HepG2 (cell line): Measurements from ENCODE around the gene AUP1. TPM values are rescaled to one million over a fixed set of nuclear protein-coding genes. Genes with fewer than 3 reads are reported as not detected.

Experiments used
- ASH2L ChIP-seq: fragments of 300-600, 200-600 bp; sonication (generic); IDR thresholded peaks from 2 replicates; pipeline ENCODE4 v1.7.0; 2017; ENCODE audit warnings: low read depth, mild to moderate bottlenecking, moderate library complexity, mixed read lengths, low read length; ENCODE audit not compliant: insufficient read length
- ATF1 ChIP-seq: IDR thresholded peaks from 2 replicates; pipeline ENCODE4 v1.6.1; 2016; ENCODE audit warnings: mild to moderate bottlenecking, control low read depth
- CENPT ChIP-seq: sonication (generic); formaldehyde crosslinking; IDR thresholded peaks from 2 replicates; pipeline ENCODE4 v1.8.0; 2022; ENCODE audit warnings: low read depth, mild to moderate bottlenecking, moderate library complexity, missing genetic modification reagents
- CREM ChIP-seq, 2 experiments: sonication (generic) in 1 of 2; formaldehyde crosslinking in 1 of 2; IDR thresholded peaks; 2 replicates each; pipeline versions ENCODE4 v1.4.0 to v1.6.1; 2016 to 2020; ENCODE audit warnings: antibody characterized with exemption in 1 of 2, mild to moderate bottlenecking in 1 of 2, missing genetic modification reagents in 1 of 2
- GZF1 ChIP-seq: sonication (generic); formaldehyde crosslinking; IDR thresholded peaks from 2 replicates; pipeline ENCODE4 v1.5.1; 2020; ENCODE audit warnings: mild to moderate bottlenecking, missing genetic modification reagents
- HIVEP1 ChIP-seq: sonication (generic); formaldehyde crosslinking; IDR thresholded peaks from 2 replicates; pipeline ENCODE4 v1.4.0; 2020; ENCODE audit warnings: mild to moderate bottlenecking, missing genetic modification reagents
- JARID2 ChIP-seq: sonication (generic); formaldehyde crosslinking; IDR thresholded peaks from 2 replicates; pipeline ENCODE4 v1.8.1; 2023; ENCODE audit warnings: missing genetic modification reagents, inconsistent platforms; ENCODE audit not compliant: insufficient replicate concordance
- NFE2L1 ChIP-seq: sonication (generic); formaldehyde crosslinking; IDR thresholded peaks from 2 replicates; pipeline ENCODE4 v1.4.0; 2020; ENCODE audit warnings: missing genetic modification reagents, mild to moderate bottlenecking, borderline replicate concordance
- SMC3 ChIP-seq: IDR thresholded peaks from 2 replicates; pipeline ENCODE4 v1.6.1; 2011; ENCODE audit warnings: low read length, improper control_type of control experiment
- SRF ChIP-seq: IDR thresholded peaks from 2 replicates; pipeline ENCODE4 v1.6.1; 2011; ENCODE audit warnings: mild to moderate bottlenecking, low read depth, low read length, moderate library complexity
- TBL1XR1 ChIP-seq: fragments of 150-350 bp; IDR thresholded peaks from 2 replicates; pipeline ENCODE4 v1.6.1; 2014; ENCODE audit warnings: borderline replicate concordance, low read length; ENCODE audit not compliant: partially characterized antibody
- YEATS4 ChIP-seq: sonication (generic); formaldehyde crosslinking; IDR thresholded peaks from 2 replicates; pipeline ENCODE4 v1.4.0; 2020; ENCODE audit warnings: missing genetic modification reagents, borderline replicate concordance
- ZEB1 ChIP-seq: IDR thresholded peaks from 2 replicates; pipeline ENCODE4 v1.6.1; 2012; ENCODE audit warnings: mild to moderate bottlenecking, low read depth, inconsistent platforms; ENCODE audit not compliant: insufficient replicate concordance
- ZNF619 ChIP-seq: sonication (generic); formaldehyde crosslinking; IDR thresholded peaks from 2 replicates; pipeline ENCODE4 v1.4.0; 2020; ENCODE audit warnings: mild to moderate bottlenecking, missing genetic modification reagents
- polyA plus RNA-seq, 8 experiments: library from polyadenylated mRNA; depleted of rRNA in 3 of 8; stranded (reverse) in 7 of 8; unstranded in 1 of 8; fragments of >200 nt; fragmentation: Illumina TruSeq in 4 of 8; extraction: Trizol in 4 of 8; gene quantifications; 2 replicates each; pipeline versions ENCODE4 v1.2.1 to v1.2.3, GENCODE V29; 2011 to 2016; ENCODE audit warnings: low read depth in 4 of 8, missing spikeins in 1 of 8, mixed read lengths in 1 of 8; ENCODE audit not compliant: insufficient read depth in 1 of 8
- total RNA-seq, 5 experiments: library from RNA; depleted of rRNA; stranded (reverse); fragments of >200 nt; fragmentation: Illumina TruSeq; extraction: Trizol; gene quantifications; 2 replicates each; pipeline ENCODE4 v1.2.3, GENCODE V29; 2016; ENCODE audit warnings: low read depth in 1 of 5
- TF ChIP-seq, protein P1 (sequence below): sonication (generic); formaldehyde crosslinking; IDR thresholded peaks from 2 replicates; pipeline ENCODE4 v1.5.1; 2020; ENCODE audit warnings: missing genetic modification reagents, mild to moderate bottlenecking, borderline replicate concordance
- TF ChIP-seq, protein P2 (sequence below): conservative IDR thresholded peaks from 2 replicates; pipeline ENCODE4 v1.6.1; 2018; ENCODE audit warnings: missing genetic modification reagents
- TF ChIP-seq, protein P3 (sequence below): sonication (generic); formaldehyde crosslinking; IDR thresholded peaks from 2 replicates; pipeline ENCODE4 v1.5.1; 2020; ENCODE audit warnings: missing genetic modification reagents, mild to moderate bottlenecking, borderline replicate concordance
- TF ChIP-seq, protein P4 (sequence below): sonication (generic); formaldehyde crosslinking; conservative IDR thresholded peaks from 2 replicates; pipeline ENCODE4 v1.8.0; 2022; ENCODE audit warnings: mild to moderate bottlenecking, moderate library complexity, missing genetic modification reagents
- TF ChIP-seq, protein P5 (sequence below): sonication (generic); formaldehyde crosslinking; IDR thresholded peaks from 2 replicates; pipeline ENCODE4 v1.8.0; 2022; ENCODE audit warnings: mild to moderate bottlenecking, missing genetic modification reagents

AUP1 gene
- total and polyA plus RNA-seq, 2 of the 13 experiments (the other 11 are each of a cell fraction or from before 2014, with no cell fraction given), result 174 to 267 TPM

DNA sequence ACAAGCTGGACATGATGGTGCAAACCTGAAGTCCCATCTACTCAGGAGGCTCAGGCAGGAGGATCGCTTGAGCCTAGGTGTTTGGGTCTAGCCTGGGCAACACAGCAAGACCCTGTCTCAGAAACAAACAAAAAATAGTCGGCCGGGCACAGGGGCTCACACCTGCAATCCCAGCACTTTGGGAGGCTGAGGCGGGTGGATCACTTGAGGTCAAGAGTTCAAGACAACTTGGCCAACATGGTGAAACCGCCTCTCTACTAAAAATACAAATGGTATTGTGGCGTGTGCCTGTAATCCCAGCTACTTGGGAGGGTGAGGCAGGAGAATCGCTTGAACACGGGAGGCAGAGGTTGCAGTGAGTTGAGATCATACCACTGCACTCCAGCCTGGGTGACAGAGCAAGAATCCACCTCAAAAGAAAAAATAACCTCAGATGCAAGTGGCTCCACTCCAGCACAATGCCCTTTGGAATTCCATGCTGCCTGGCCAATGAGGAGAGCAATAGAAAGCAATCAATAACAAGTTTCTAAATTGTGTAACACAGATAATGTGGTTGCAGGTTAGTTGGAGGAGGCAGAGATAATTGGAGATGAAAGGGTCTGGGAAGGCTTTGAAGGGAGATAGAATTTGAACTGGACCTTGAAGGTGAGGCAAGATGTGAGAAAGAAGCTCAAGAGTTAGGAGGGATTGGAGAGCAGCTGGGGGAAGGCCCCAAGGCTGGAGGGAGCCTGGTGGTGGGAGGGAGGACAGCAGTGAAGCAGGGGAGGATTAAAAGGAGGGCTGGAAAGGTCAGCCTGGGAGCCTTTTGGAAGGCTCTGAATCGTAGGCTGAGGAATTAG lies 40.6 kb downstream of the AUP1 start (continued):
- TF ChIP-seq ZEB1, result peak; percentile 82
- 0 out of 2 replicates have a peak, but pooled peaks have one; percentile 32 for TF ChIP-seq YEATS4 (CRISPR knock-in tag)
- TF ChIP-seq SRF, result 0 out of 2 replicates have a peak, but pooled peaks have one; percentile 12
- TF ChIP-seq ASH2L, result peak; percentile 69
- peak; percentile 67; the same call in 1 of the 2 replicates for TF ChIP-seq ZNF619 (CRISPR knock-in tag)
- 0 out of 2 replicates have a peak, but pooled peaks have one; percentile 40 for TF ChIP-seq NFE2L1
- TF ChIP-seq, protein P1, sequence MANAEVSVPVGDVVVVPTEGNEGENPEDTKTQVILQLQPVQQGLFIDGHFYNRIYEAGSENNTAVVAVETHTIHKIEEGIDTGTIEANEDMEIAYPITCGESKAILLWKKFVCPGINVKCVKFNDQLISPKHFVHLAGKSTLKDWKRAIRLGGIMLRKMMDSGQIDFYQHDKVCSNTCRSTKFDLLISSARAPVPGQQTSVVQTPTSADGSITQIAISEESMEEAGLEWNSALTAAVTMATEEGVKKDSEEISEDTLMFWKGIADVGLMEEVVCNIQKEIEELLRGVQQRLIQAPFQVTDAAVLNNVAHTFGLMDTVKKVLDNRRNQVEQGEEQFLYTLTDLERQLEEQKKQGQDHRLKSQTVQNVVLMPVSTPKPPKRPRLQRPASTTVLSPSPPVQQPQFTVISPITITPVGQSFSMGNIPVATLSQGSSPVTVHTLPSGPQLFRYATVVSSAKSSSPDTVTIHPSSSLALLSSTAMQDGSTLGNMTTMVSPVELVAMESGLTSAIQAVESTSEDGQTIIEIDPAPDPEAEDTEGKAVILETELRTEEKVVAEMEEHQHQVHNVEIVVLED (CRISPR knock-in tag), result peak; percentile 64
- peak; percentile 48 for TF ChIP-seq TBL1XR1
- peak; percentile 65; the same call in 1 of the 2 replicates for TF ChIP-seq HIVEP1 (CRISPR knock-in tag)
- TF ChIP-seq SMC3, result peak; percentile 33; the same call in 1 of the 2 replicates
- TF ChIP-seq, protein P2, sequence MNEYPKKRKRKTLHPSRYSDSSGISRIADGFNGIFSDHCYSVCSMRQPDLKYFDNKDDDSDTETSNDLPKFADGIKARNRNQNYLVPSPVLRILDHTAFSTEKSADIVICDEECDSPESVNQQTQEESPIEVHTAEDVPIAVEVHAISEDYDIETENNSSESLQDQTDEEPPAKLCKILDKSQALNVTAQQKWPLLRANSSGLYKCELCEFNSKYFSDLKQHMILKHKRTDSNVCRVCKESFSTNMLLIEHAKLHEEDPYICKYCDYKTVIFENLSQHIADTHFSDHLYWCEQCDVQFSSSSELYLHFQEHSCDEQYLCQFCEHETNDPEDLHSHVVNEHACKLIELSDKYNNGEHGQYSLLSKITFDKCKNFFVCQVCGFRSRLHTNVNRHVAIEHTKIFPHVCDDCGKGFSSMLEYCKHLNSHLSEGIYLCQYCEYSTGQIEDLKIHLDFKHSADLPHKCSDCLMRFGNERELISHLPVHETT, result no peak
- TF ChIP-seq, protein P3, sequence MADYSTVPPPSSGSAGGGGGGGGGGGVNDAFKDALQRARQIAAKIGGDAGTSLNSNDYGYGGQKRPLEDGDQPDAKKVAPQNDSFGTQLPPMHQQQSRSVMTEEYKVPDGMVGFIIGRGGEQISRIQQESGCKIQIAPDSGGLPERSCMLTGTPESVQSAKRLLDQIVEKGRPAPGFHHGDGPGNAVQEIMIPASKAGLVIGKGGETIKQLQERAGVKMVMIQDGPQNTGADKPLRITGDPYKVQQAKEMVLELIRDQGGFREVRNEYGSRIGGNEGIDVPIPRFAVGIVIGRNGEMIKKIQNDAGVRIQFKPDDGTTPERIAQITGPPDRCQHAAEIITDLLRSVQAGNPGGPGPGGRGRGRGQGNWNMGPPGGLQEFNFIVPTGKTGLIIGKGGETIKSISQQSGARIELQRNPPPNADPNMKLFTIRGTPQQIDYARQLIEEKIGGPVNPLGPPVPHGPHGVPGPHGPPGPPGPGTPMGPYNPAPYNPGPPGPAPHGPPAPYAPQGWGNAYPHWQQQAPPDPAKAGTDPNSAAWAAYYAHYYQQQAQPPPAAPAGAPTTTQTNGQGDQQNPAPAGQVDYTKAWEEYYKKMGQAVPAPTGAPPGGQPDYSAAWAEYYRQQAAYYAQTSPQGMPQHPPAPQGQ (CRISPR knock-in tag), result peak; percentile 79; the same call in 1 of the 2 replicates
- TF ChIP-seq, protein P4, sequence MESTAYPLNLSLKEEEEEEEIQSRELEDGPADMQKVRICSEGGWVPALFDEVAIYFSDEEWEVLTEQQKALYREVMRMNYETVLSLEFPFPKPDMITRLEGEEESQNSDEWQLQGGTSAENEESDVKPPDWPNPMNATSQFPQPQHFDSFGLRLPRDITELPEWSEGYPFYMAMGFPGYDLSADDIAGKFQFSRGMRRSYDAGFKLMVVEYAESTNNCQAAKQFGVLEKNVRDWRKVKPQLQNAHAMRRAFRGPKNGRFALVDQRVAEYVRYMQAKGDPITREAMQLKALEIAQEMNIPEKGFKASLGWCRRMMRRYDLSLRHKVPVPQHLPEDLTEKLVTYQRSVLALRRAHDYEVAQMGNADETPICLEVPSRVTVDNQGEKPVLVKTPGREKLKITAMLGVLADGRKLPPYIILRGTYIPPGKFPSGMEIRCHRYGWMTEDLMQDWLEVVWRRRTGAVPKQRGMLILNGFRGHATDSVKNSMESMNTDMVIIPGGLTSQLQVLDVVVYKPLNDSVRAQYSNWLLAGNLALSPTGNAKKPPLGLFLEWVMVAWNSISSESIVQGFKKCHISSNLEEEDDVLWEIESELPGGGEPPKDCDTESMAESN, result no peak; the same call in 1 of the 2 replicates
- TF ChIP-seq GZF1, result 0 out of 2 replicates have a peak, but pooled peaks have one; percentile 20
- TF ChIP-seq CENPT (CRISPR knock-in tag), result no peak
- TF ChIP-seq, protein P5, sequence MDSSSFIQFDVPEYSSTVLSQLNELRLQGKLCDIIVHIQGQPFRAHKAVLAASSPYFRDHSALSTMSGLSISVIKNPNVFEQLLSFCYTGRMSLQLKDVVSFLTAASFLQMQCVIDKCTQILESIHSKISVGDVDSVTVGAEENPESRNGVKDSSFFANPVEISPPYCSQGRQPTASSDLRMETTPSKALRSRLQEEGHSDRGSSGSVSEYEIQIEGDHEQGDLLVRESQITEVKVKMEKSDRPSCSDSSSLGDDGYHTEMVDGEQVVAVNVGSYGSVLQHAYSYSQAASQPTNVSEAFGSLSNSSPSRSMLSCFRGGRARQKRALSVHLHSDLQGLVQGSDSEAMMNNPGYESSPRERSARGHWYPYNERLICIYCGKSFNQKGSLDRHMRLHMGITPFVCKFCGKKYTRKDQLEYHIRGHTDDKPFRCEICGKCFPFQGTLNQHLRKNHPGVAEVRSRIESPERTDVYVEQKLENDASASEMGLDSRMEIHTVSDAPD (CRISPR knock-in tag), result peak; percentile 91; the same call in 1 of the 2 replicates
- TF ChIP-seq CREM (IDR thresholded peaks at IDR 0.05), result peak; percentile 94
- no peak for TF ChIP-seq CREM (CRISPR knock-in tag; IDR thresholded peaks at IDR 0.05)
- TF ChIP-seq ATF1 (CRISPR knock-in tag), result peak; percentile 77
- no peak for TF ChIP-seq JARID2
